Vagina (tissue), 2 donors: Measurements from ENCODE around the gene PSMC5. TPM values are rescaled to one million over a fixed set of nuclear protein-coding genes. Genes with fewer than 3 reads are reported as not detected.
"Not testable (repeated sequence)": the region's sequence is repeated elsewhere in the genome, so short reads cannot be mapped to it uniquely, and the experiment has no call there.

ENCODE experiments used
- DNase-seq, 2 donors: peaks; one replicate each; pipeline ENCODE4 v3.0.0-alpha.2; 2017; ENCODE audit errors: extremely low spot score in 2 of 2
- H3K27ac ChIP-seq: fragments of 200-600 bp; sonication (generic); one replicate; pipeline ENCODE4 v1.5.1; 2019
- H3K27me3 ChIP-seq: fragments of 200-600 bp; sonication (generic); one replicate; pipeline ENCODE4 v1.5.1; 2019
- H3K36me3 ChIP-seq, 2 donors: fragments of 200-600 bp; sonication (generic); one replicate each; pipeline ENCODE4 v1.5.1; 2017 to 2019
- H3K4me1 ChIP-seq: fragments of 200-600 bp; sonication (generic); one replicate; pipeline ENCODE4 v1.5.1; 2019
- H3K4me3 ChIP-seq, 2 donors: fragments of 200-600 bp; sonication (generic); 1 replicate in 1 of 2; 2 replicates in 1 of 2; pipeline ENCODE4 v1.5.1; 2016 to 2019
- H3K9me3 ChIP-seq: fragments of 200-600 bp; sonication (generic); one replicate; pipeline ENCODE4 v1.5.1; 2019
- CTCF ChIP-seq, 3 experiments: fragments of 450-650 bp in 2 of 3; fragments of 200-600 bp in 1 of 3; sonication (generic) in 1 of 3; IDR thresholded peaks; one replicate each; pipeline ENCODE4 v1.5.1; 2017 to 2019; ENCODE audit warnings: antibody characterized with exemption in 3 of 3, mild to moderate bottlenecking in 2 of 3, moderate library complexity in 2 of 3
- POLR2A ChIP-seq, 2 donors: fragments of 450-650 bp; IDR thresholded peaks; one replicate each; pipeline ENCODE4 v1.6.1; 2017; ENCODE audit warnings: antibody characterized with exemption in 2 of 2, mild to moderate bottlenecking in 2 of 2, moderate library complexity in 2 of 2
- POLR2AphosphoS5 ChIP-seq, 2 donors: sonication (generic); formaldehyde crosslinking; IDR thresholded peaks; one replicate each; pipeline ENCODE4 v1.9.0; 2017; ENCODE audit warnings: antibody characterized with exemption in 2 of 2, mild to moderate bottlenecking in 2 of 2, low read depth in 1 of 2; ENCODE audit not compliant: insufficient read depth in 1 of 2
- intact Hi-C: fragments of 100-400 bp; cut with DNase I; formaldehyde crosslinking; loops from one replicate; pipeline ENCODE4 v1.15.1; 2023
- total RNA-seq: library from RNA; depleted of rRNA; stranded (reverse); fragments of >200 nt; gene quantifications from one replicate; pipeline ENCODE4 v1.2.3, GENCODE V29; 2016

The PSMC5 gene
- total RNA-seq, 1 donor from 2014 or later = 92.3 TPM

- peak overlapping the region; percentile 97 for H3K27ac ChIP-seq
- no peak for TF ChIP-seq POLR2AphosphoS5 (IDR thresholded peaks at IDR 0.05; ENCODE audit: insufficient read depth in 1 of 2, low read depth in 1 of 2)
- no peak for TF ChIP-seq POLR2A (IDR thresholded peaks at IDR 0.05)
- TF ChIP-seq CTCF (IDR thresholded peaks at IDR 0.05) = no peak
- H3K4me3 ChIP-seq = peak overlapping the region; percentile 96 to 100
- H3K36me3 ChIP-seq = peaks cover 0 to 3% of the 10 kb centered on the region in 2 donors
- H3K9me3 ChIP-seq = no peaks in the 10 kb centered on the region
- no peak for DNase-seq
- intact Hi-C loops = loop anchor here (10.0 kb wide), 1 partner anchor 1083 kb away; no protein-coding TSS in a partner anchor
- H3K27me3 ChIP-seq = no peaks in the 10 kb centered on the region
- H3K4me1 ChIP-seq = peaks cover 53% of the 10 kb centered on the region
Measured at GRCh38 chr17:63842173-63842539, 14.9 kb downstream of the PSMC5 start.

- Histone ChIP-seq H3K9me3 (no peaks in the 10 kb centered on the region), H3K4me1 (peaks cover 47% of the 10 kb centered on the region), H3K27me3 (no peaks in the 10 kb centered on the region), H3K36me3 (no peaks in the 10 kb centered on the region), H3K27ac (peak within 1 kb of the TSS; percentile 97), H3K4me3 (peak within 1 kb of the TSS; percentile 96 to 100)
- DNase-seq = peak in 1 of 2 donors; percentile 99
- intact Hi-C loops = loop anchor here (10.0 kb wide), 1 partner anchor 1082 kb away; no protein-coding TSS in a partner anchor
- peak in 1 of 3 experiments; percentile 68 for TF ChIP-seq CTCF (IDR thresholded peaks at IDR 0.05)
- peak; percentile 47 to 97 for TF ChIP-seq POLR2A (IDR thresholded peaks at IDR 0.05)
- peak; percentile 88 to 93 for TF ChIP-seq POLR2AphosphoS5 (IDR thresholded peaks at IDR 0.05; ENCODE audit: insufficient read depth in 1 of 2, low read depth in 1 of 2)
Measured at GRCh38 chr17:63842540-63843386, 15.5 kb downstream of the PSMC5 start, which contains the start of gene SMARCD2. Gene SMARCD2, minus strand, starts transcription at chr17:63842685. Its CDS starts 11 bp downstream, at chr17:63842674.

- peaks cover 44% of the 10 kb centered on the region for H3K4me1 ChIP-seq
- intact Hi-C loops = loop anchor here (10.0 kb wide), 1 partner anchor 1081 kb away; no protein-coding TSS in a partner anchor
- H3K27ac ChIP-seq = peak overlapping the region; percentile 83
- not testable (repeated sequence) for H3K36me3 ChIP-seq, DNase-seq, H3K27me3 ChIP-seq, H3K9me3 ChIP-seq
- H3K4me3 ChIP-seq = peak overlapping the region; percentile 96 to 100
Measured at GRCh38 chr17:63843387-63843888, 16.2 kb downstream of the PSMC5 start.

GRCh38 chr17:63843910-63844677, 16.9 kb downstream of the PSMC5 start:
- Histone ChIP-seq H3K4me3 (peak overlapping the region; percentile 96 to 100), H3K27me3 (no peaks in the 10 kb centered on the region), H3K27ac (peak overlapping the region; percentile 83), H3K36me3 (no peaks in the 10 kb centered on the region), H3K4me1 (peaks cover 45% of the 10 kb centered on the region), H3K9me3 (no peaks in the 10 kb centered on the region)
- intact Hi-C loops = loop anchor here (10.0 kb wide), 1 partner anchor 1081 kb away; no protein-coding TSS in a partner anchor
- DNase-seq = no peak
- TF ChIP-seq POLR2AphosphoS5 (IDR thresholded peaks at IDR 0.05; ENCODE audit: insufficient read depth in 1 of 2, low read depth in 1 of 2) = no peak

- Histone ChIP-seq H3K36me3 (no peaks in the 10 kb centered on the region), H3K9me3 (no peaks in the 10 kb centered on the region), H3K4me1 (peaks cover 31% of the 10 kb centered on the region), H3K4me3 (no peak overlapping the region), H3K27ac (no peak overlapping the region), H3K27me3 (no peaks in the 10 kb centered on the region)
- DNase-seq = no peak
- no peak for TF ChIP-seq POLR2A (IDR thresholded peaks at IDR 0.05)
- no peak for TF ChIP-seq CTCF (IDR thresholded peaks at IDR 0.05)
- TF ChIP-seq POLR2AphosphoS5 (IDR thresholded peaks at IDR 0.05; ENCODE audit: insufficient read depth in 1 of 2, low read depth in 1 of 2) = no peak
- intact Hi-C loops = loop anchor here (10.0 kb wide), 1 partner anchor 1079 kb away; no protein-coding TSS in a partner anchor
Measured at GRCh38 chr17:63845509-63845908, 18.3 kb downstream of the PSMC5 start.
